Effector CD8-positive, alpha-beta T cell (primary cell): ENCODE measurements around the gene CD48.

Experiments
- DNase-seq: peaks from one replicate; lab custom pipeline; 2025; lab: John Stamatoyannopoulos, UW

CD48 gene

DNA sequence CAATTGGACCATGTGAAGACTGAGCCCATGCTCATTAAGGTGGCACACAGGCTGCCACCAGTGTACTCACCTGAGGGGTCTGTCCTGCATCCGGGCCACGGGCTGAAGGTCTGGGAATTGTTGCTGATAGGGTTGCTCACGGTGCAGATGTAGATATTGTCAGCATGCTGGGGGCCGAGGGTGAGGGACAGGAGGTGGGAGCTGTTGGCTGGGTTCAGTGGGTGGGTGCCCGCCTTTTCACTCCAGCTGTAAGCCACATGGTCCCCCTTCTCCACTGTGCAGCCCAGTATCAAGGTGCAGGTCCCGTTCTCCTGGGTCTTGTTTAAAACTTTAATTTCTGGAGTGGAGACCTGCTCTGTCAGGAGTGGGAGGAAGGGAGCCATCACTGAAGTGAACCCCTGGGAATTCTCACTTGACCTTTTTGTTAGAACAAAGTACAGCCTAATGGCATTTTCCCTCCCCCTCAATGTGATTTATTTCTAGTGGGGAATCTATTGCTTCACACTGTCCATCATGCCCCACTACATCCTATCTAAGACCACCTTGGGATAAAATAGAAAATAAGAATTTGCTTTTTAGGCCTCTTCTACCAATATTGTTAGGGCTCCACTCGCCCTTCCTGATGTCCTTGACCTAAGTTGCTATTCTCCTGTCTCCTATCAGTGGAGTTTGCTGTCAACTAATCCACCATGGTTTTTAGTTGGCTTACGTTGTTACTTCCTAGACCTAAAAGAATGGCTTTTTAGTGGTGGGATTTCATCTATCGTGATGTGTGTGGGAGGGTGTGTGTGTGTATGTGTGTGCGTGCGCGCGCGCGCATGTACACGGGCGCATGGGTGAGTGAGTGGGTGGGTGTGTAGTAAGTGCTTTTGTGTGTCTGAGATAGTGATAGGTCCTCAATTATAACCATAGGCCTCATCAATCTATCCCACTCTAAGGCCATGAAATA, 76.8 kb downstream of the CD48 start:
- no peak for DNase-seq

DNA sequence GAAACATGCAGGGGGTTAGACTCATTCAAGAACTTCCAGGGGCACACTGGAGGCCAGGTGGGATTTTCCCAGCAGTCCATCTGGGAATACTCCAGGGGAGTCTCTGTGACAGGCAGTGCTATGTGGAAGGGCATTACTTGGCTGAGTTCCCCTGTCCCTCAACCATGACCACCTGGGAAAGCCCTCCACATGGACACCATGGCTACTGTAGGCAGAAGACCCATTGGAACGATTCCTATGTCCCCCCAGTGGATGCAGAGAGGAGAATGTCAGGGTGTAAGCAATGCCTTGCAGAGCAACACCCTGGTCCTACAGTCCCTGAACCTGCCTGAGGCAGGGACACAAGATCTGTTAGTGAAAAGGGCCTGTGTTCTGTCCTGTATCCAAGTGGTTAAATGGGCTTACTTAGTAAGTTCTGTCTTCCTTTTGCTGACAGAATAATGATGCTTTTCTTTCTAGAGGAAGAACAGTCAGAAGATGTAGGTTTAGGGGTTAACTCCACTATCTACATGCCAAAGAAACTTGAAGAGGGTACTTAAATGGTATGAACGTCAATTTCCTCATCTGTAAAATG, 78.2 kb downstream of the CD48 start:
- DNase-seq, result no peak

DNA sequence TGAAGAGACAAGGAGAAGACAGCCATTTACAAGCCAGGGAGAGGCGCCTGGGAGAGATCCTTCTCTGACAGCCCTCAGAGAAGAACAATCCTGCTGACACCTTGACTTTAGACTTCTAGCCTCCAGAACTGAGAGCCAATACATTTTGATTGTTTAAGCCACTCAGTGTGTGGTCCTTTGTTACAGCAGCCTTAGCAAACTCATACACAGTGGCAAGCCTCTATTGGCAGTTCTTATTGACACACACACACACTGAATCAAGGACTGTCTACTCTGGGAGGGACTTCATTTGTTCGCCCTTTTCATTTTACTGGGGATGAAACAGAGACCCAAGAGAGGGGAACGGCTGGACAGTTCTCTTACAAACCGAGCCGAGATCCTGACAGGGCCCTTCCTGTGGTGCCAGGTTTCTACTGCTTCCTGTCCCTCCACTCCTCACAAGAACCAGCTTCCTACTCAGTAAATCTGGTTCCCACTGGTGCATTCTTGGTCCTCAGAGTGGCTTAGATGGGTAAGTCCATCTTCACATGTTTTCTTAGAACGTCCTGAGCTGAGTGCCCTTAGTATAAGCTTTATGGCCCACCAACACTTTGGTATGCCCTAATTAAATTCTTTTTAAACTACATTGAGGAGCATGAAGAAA, 79.5 kb downstream of the CD48 start:
- no peak for DNase-seq

DNA sequence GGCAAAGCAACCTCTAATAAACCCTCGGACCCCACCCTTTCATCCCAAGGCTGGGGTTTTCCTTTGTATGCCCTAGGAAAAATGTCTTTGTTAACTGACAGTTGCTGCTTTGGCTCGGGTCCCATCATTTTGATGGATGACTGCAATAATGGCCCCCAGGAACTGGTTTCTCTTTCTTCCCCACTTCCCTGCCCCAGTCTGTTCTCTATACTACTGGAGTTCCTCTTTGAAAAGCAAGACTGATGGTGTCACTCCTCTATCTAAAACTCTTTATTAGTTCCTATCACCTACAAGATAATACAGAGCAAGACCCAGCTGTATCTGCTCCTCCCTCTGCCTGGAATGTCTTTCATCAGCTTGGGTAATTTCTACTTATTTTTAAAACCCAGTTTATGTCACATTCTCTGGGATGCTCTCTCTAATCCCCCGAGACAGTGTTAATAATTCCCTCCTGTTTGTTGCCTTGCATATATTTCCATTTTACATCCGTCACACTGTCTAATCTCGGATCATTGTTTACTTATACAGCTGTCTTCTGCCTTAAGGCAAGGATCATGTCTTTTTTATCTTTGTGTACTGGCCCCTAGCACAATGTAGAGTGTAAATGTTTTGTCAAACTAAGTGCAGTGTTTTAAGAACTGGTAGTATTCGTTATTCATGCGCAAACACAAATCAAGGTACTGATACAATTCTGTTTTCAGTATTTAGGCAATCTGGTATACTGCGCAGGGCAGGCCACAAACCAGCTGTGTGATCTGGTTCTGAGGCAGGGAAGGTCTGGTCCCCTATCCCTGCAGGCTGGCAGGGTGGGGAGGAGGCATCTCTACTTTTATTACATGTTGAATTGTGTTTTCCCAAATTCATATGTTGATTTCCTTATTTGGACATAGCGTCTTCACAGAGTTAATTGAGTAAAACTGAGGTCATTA, 80.8 kb downstream of the CD48 start:
- no peak for DNase-seq

DNA sequence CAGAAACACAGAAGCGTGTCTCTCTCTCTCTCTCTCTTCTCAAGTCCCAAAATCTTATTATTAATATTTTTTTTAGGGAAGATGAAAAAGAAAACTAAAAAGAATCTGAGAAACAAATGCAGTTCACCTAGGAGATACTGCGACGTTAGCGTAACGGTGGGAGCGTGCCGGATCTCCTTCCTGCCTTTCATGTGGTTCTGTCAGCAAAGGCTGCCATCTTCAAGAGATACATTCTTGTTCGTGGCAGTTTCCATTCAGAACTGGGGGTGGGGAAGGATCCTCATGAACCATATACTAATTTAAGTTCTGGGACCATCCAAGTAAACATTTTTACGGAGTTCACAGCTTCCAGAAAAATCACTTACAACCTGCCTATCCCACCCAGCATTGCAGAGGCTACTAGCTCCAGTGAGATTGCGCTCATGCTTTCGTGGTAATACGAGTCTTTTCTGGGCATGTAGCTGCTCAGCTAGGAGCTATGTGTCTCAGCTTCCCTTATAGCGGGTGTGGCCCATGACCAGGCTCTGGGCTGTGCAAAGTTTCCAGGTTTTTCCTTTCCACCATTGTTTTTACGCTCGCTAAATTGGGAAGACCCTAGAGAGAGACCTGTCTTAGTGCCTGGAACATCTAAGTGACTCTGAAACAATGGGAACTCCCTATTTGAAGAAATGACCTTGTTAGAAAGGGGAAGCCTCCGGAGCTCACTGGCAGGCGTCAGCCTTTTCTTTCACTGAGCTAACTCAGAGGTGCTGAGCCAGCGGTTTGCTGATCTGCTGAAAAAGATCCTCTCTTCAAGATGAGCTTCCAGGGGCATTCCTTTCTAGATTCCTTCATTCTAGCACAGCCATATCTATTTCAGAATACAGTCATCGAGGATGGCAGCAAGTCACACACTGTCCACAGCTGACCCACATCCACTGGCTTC, 82.1 kb downstream of the CD48 start:
- peak; percentile 55 for DNase-seq

DNA sequence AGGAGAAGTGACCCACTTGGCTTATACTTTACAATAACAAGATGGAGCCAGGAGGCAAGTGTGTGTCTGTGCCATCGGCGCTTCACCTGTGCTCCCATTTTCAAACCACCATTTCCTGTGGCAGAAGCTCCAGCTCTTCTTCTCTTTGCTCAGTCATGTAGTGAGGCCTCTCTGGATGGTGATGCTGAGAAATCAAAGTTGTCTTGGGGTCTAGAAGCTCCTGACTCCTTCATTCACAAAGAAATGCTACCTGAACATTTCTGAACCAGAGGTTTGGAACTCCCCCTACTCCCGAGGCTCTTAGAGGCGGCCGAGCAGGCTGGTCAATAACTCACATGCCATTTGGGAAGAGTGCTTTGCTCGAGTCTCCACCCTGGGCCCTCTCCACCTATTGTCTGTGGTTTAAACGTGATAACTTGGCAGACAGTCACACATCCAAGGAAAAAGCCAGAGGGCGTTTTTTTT, 82.8 kb downstream of the CD48 start:
- DNase-seq, result no peak
